ENCODE results near the gene TAPBPL.
"Not testable (repeated sequence)": the region's sequence is repeated elsewhere in the genome, so short reads cannot be mapped to it uniquely, and the experiment has no call there.

The TAPBPL gene

DNA sequence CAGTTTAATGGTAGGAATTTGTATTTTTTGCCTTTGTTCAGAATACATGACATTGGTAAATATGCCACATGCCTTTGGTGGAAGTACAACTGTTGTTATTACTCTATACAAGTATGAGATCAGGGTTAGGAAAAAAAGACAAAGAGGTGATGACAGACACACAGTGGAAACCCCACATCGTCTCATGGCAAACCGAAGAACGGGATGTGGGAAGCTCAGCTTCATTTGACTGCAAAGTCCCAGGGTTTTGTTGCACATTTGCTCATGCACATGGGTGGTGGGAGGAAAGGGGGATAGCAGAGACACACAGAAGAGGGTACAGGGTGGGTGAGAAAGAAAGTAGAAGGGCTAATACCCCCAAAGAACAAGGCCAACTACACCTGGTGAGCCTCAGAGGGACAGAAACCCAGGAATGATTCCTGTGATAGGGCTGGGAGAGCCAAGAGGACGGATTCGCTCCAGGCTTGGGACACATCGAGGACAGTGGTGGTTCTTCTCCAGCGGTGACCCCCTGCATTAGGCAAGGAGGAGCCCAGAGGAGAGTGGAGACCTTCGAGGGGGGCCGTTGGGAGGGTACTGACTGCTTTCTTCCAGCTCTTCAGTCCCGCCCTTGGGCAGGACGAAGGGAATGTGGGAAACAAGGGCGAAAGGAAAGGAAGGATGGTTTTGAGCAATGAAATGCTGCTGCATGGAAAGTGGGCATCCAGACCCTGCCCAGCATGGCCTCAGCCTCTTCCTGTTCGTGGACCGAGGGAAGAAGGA is 10.6 kb downstream of the TAPBPL start:
- ATAC-seq, result peak; percentile 15 to 18

DNA sequence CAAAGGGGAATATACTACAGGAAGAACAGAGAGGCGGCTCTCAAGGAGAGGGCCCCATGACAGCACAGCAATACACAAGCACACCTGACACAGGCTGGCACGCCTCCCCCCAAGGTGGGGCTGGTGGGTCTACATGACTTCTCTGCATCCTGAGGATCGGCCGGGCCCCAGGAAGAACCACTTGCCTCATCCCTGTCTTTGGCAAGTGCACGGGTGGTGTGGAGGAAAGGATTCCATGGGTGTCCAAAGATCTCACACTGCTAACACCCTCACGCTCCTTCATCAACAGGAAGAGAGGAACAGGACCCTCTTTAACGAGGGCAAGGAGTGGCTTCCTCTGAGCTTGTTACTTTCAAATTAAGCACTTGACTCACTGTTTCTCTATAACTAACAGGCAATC is 11.4 kb downstream of the TAPBPL start:
- ATAC-seq, result no peak

DNA sequence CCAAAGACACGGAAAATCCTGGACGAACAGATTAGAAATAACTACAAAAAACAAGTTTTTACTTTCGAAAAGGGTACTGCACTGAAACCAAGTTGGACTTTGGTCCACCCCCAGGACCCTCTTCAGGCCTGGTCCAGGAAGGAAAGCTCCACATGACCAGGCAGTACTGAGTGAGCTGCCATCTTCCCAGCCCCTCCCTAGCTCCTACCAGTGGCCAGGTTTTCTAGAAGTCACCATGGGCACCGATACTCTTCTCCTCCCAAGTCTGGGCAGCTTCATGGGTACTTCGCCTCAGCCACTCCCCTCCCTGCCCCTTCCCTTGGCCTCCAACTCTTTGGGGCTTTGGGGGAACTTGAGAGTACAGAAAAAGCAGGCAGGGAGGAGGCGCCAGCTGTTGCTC is 12.0 kb downstream of the TAPBPL start:
- ATAC-seq, result no peak

DNA sequence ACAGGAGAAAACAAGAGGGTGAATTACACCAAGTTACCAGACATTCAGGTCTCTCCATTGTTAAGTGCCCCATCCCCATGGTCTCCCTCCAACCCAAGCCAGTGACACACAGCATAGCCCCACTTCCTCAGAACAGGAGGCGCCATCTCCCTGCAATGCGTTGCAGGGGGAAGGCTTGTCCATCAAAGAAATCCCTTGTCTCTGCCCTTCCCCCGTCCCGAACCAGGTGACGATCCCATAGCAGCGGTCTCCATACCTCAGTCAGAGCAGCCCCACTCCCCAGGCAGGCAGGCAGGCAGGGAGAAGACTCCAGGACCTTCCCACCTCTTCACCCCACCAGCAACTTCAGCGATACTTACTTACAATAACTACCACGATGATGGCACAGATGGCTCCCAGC is 12.7 kb downstream of the TAPBPL start:
- no peak for ATAC-seq

- no peak for ATAC-seq
These were observed 13.8 kb downstream of the TAPBPL start for GRCh38 chr12:6465467-6466183.

- no peak for ATAC-seq
These were observed 14.3 kb downstream of the TAPBPL start for GRCh38 chr12:6466184-6466573.

- not testable (repeated sequence) for ATAC-seq
These were observed 14.9 kb downstream of the TAPBPL start for GRCh38 chr12:6466751-6467150.

DNA sequence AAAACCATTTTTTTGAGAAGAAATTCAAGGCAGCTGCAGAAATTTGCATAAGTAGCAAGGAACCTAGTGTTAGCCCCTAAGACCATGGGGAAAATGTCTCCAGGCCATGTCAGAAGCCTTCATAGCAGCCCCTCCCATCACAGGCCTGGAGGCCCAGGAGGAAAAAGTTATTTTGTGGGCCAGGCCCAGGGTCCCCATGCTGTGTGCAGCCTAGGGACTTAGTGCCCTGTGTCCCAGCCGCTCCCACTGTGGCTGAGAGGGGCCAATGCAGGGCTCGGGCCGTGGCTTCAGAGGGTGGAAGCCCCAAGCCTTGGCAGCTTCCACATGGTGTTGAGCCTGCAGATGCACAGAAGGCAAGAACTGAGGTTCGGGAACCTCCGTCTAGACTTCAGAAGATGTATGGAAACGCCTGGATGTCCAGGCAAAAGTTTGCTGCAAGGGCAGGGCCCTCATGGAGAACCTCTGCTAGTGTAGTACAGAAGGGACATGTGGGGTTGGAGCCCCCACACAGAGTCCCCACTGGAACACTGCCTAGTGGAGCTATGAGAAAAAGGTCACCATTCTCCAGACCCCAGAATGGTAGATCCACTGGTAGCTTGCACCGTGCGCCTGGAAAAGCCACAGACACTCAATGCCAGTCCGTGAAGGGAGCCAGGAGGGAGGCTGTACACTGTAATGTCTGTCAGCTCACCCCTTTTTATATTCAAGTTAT is 15.9 kb downstream of the TAPBPL start:
- not testable (repeated sequence) for ATAC-seq

GRCh38 chr12:6468283-6468575 is 16.4 kb downstream of the TAPBPL start:
- ATAC-seq, result no peak

- ATAC-seq, result no peak
These were observed 17.2 kb downstream of the TAPBPL start for GRCh38 chr12:6469092-6469491.

GRCh38 chr12:6469609-6470374 is 17.9 kb downstream of the TAPBPL start:
- ATAC-seq, result peak in 1 of 2 donors; percentile 0

- ATAC-seq, result peak; percentile 93 to 96
These were observed 18.7 kb downstream of the TAPBPL start, which contains the start of gene VAMP1 for GRCh38 chr12:6470375-6471163. VAMP1 (minus strand) TSS chr12:6470677; CDS start chr12:6470531, 146 bp downstream.

DNA sequence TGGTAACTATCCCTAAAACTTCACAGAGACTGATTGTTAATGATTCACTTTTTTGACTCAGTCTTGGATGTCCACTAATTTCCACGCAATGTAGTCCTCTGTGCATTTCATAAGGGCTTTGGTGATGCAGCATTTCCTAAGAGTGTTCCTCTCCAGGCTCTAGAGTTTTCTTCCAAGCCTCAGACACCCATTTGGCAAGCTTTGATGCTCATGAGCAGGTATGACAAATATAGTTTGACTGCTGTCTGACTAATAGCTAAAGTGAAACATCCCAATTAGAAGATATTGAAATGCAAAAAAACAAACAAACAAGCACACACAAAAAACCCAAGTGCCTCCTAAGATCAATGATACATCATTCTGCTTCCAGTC is 20.1 kb downstream of the TAPBPL start:
- no peak for ATAC-seq

GRCh38 chr12:6472491-6472890 is 20.6 kb downstream of the TAPBPL start:
- ATAC-seq, result no peak

- not testable (repeated sequence) for ATAC-seq
These were observed 23.6 kb downstream of the TAPBPL start for GRCh38 chr12:6475233-6475975.

DNA sequence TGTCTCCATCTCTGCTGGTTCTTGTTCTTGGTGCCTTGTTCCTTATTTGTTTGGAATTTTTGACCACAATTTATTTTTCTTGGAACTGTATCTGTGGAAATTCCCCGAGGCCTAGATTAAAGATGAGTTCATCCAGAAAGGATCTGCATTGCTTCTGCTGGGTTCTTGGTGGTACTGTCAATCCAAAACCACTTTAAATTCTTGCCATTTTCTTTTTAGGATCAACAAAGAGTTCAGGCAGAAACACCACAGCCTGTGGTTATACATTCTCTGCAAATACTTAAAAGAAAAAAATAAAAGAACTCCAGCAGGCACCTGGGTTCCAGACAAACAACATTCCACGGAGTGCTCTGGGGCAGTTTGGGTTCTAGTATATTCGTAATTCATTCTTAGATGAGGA is 24.6 kb downstream of the TAPBPL start:
- no peak for ATAC-seq

- not testable (repeated sequence) for ATAC-seq
These were observed 25.9 kb downstream of the TAPBPL start for GRCh38 chr12:6477601-6478377.

DNA sequence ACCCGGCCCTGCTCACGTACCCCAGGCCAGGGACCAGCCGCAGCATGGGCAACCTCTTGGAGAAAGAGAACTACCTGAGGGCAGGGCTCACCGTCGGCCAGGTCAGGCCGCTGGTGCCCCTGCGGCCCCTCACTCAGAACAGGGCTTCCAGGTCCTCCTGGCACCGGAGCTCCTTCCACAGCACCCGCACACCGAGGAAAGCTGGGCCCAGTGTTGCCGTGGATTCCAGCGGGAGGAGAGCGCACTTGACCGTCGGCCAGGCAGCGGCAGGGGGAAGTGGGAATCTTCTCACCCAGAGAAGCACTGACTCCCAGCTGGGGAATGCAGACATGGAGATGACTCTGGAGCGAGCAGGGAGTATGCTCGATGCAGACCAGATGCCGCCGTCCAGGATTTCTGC is 26.6 kb downstream of the TAPBPL start:
- no peak for ATAC-seq

DNA sequence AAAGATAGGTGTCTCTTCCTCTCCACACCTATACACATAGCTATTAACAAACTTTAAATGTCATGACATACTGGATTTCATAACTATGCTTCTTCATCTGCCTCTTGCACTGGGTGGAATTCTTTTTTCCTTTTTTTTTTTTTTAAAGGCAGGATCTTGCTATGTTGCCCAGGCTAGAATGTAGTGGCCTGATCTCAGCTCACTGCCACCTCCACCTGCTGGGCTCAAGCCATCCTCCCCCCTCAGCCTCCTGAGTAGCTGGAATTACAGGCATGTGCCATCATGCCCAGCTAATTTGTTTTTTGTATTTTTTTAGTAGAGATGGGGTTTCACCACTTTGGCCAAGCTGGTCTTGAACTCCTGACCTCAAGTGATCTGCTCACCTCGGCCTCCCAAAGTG is 36.4 kb downstream of the TAPBPL start:
- ATAC-seq, result no peak

DNA sequence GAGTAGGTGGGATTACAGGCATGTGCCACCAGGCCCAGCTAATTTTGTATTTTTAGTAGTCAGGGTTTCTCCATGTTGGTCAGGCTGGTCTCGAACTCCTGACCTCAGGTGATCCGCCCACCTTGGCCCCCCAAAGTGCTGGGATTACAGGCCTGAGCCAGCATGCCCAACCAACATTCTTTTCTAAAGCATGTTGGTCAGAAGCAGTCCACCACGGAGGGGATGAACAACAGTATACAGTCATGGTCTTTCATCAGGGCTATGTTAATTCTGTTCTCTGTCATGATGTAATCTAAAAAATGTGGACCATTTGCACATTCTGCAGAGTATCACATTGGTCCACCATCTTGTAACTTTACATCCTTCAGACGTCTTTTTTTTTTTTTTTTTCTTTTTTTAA is 37.6 kb downstream of the TAPBPL start:
- no peak for ATAC-seq

- not testable (repeated sequence) for ATAC-seq
These were observed 38.8 kb downstream of the TAPBPL start for GRCh38 chr12:6490673-6491072.

All from activated CD4-positive, CD25-positive, alpha-beta regulatory T cell treated with anti-CD3 and anti-CD28 coated beads, Interleukin-2, amount 50 U/mL, for 24 hours (primary cell).